GM12872 (cell line): ENCODE measurements around the gene IL1RAP.

Experiments
- CTCF ChIP-seq: IDR thresholded peaks from 3 replicates; pipeline ENCODE4 v1.5.1; 2011; ENCODE audit warnings: low read depth, mild to moderate bottlenecking, low read length, moderate library complexity; ENCODE audit not compliant: insufficient read depth

IL1RAP gene

GRCh38 chr3:190581041-190581541 is 67.2 kb downstream of the IL1RAP start:
- no peak for TF ChIP-seq CTCF

GRCh38 chr3:190582667-190583066 is 68.8 kb downstream of the IL1RAP start:
- no peak for TF ChIP-seq CTCF

GRCh38 chr3:190585805-190586630 is 72.1 kb downstream of the IL1RAP start:
- TF ChIP-seq CTCF = no peak

GRCh38 chr3:190586631-190587011 is 72.7 kb downstream of the IL1RAP start:
- TF ChIP-seq CTCF = no peak

- TF ChIP-seq CTCF = no peak
Observed at GRCh38 chr3:190588570-190588969, 74.7 kb downstream of the IL1RAP start.

- no peak for TF ChIP-seq CTCF
Observed at GRCh38 chr3:190589326-190589725, 75.4 kb downstream of the IL1RAP start.

- no peak for TF ChIP-seq CTCF
Observed at GRCh38 chr3:190591080-190591479, 77.2 kb downstream of the IL1RAP start.
